BLaER1 (cell line): Measurements from ENCODE around the gene LRRC73.
A peak's percentile ranks its signal among the peaks of the same experiment; 100 is the strongest.

Experiments used
- H3K27ac ChIP-seq: shearing (Covaris generic); formaldehyde crosslinking; 2 replicates; pipeline ENCODE4 v1.8.1; 2022
- H3K27me3 ChIP-seq: shearing (Covaris generic); formaldehyde crosslinking; 2 replicates; pipeline ENCODE4 v1.8.1; 2022
- H3K36me3 ChIP-seq: shearing (Covaris generic); formaldehyde crosslinking; 2 replicates; pipeline ENCODE4 v1.8.1; 2022
- H3K4me1 ChIP-seq: shearing (Covaris generic); formaldehyde crosslinking; 2 replicates; pipeline ENCODE4 v1.8.1; 2022
- H3K4me2 ChIP-seq: shearing (Covaris generic); formaldehyde crosslinking; 2 replicates; pipeline ENCODE4 v1.8.1; 2022
- H3K4me3 ChIP-seq: shearing (Covaris generic); formaldehyde crosslinking; 2 replicates; pipeline ENCODE4 v1.8.1; 2022
- H3K9ac ChIP-seq: shearing (Covaris generic); formaldehyde crosslinking; 2 replicates; pipeline ENCODE4 v1.8.1; 2022
- H3K9me3 ChIP-seq: shearing (Covaris generic); formaldehyde crosslinking; 2 replicates; pipeline ENCODE4 v1.8.1; 2022
- H4K20me1 ChIP-seq: shearing (Covaris generic); formaldehyde crosslinking; 2 replicates; pipeline ENCODE4 v1.8.1; 2022
- Cebpa-rat ChIP-seq: shearing (Covaris generic); IDR thresholded peaks from 2 replicates; pipeline ENCODE4 v1.8.1; 2022

LRRC73 gene

DNA sequence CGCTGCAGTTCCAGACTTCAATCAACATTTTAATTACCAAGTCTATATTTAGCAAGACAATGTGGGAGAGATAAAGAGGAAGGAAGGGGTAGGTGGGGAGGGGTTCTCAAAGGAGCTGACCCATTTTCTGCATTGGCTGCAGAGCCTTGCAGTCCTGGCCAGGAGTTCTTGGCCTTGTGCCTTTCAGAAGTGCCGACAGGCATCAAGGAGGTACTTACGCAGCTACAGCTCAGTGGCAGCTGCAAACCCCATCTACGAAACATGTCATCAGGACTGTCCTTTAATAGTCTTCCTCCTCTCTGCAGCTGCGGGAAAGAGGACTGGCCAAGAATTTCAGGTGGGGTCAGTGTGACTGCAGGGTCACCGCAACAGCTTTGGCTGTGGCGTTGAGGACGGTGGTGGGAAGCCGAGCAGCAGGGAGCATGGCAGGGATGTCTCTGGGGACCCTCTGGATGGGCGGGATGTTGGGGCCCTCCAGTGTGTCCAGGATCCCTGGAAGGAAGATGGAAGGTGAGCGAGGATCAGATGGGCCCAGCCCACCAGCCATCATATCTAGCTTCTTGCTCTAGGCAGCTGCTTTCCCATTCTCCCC lies 1.8 kb upstream of the LRRC73 start:
- Histone ChIP-seq H3K27me3 (peaks cover 37% of the 10 kb centered on the region), H3K27ac (no peak overlapping the region), H3K4me3 (no peak overlapping the region), H3K4me1 (peaks cover 77% of the 10 kb centered on the region), H3K36me3 (peaks cover 54% of the 10 kb centered on the region), H3K9ac (peak overlapping the region; percentile 45), H3K4me2 (peak overlapping the region; percentile 77), H3K9me3 (no peaks in the 10 kb centered on the region), H4K20me1 (peaks cover 93% of the 10 kb centered on the region)
- no peak for TF ChIP-seq Cebpa-rat

DNA sequence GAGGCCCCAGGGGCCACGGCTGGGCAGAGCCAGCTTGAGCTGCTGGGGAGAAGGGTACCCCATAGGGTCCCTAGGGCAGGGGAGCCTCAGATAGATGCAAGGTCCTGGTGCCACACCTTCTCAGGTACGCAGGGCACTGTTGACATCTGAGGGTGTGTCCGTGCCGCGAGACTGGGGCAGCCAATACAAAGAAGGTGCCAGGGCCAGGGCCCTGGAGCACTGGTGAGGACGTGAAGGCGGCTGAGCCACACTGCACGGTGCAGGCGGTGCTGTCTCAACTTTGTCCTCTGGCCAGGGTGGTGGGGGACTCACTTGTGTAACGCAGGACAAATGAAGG lies 649 bp upstream of the LRRC73 start:
- TF ChIP-seq Cebpa-rat: no peak
- H4K20me1 ChIP-seq: peaks cover 96% of the 10 kb centered on the region
- no peak overlapping the region for H3K27ac ChIP-seq
- no peaks in the 10 kb centered on the region for H3K9me3 ChIP-seq
- H3K4me1 ChIP-seq: peaks cover 83% of the 10 kb centered on the region
- peak overlapping the region; percentile 72 for H3K4me3 ChIP-seq
- H3K4me2 ChIP-seq: peak overlapping the region; percentile 93
- H3K9ac ChIP-seq: no peak overlapping the region
- H3K27me3 ChIP-seq: peaks cover 38% of the 10 kb centered on the region
- peaks cover 59% of the 10 kb centered on the region for H3K36me3 ChIP-seq

DNA sequence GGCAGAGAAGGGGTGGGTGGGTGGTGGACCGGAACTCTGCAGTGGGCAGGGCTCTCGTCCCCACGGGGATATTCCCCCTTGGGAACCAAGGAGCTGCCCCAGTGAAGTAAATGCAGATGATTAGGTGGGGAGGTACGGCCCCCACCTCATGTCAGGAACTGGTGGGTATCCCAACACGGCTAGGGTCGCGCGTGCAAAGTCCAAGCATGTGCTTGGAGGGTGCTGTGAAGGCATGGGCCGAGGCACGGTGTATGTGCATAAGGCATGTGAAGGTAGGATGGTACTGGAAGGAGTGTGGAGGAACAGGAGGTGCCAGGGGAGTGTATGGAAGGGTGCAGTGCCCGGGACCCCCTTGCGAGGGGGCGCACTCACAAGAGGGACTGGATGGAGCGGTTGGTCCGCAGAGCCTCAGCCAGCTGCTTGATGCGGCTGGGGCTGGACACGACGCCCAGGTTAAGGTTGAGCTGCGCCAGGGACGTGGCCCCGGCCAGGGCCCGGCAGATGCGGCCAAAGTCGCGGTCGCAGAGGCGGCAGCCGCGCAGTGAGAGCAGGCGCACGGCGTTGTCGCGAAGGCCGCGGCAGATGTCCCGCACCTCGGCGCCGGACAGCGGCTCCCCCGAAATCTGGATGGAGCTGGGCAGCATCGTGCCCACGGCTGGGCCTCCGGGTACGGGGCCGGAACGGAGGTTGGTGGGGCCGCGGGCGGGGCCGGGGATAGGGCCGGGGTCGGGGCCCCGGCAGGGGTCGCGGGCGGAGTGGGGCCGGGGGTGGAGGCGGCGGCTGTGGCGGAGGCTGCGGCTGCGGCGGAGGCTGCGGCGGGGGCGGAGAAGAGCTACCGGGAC lies 783 bp downstream of the LRRC73 start:
- Histone ChIP-seq H3K4me3 (peak overlapping the region; percentile 72), H3K4me2 (peak overlapping the region; percentile 93), H3K9me3 (no peaks in the 10 kb centered on the region), H3K9ac (peak overlapping the region; percentile 69), H4K20me1 (peaks cover 87% of the 10 kb centered on the region), H3K27me3 (peaks cover 38% of the 10 kb centered on the region), H3K27ac (no peak overlapping the region), H3K4me1 (peaks cover 70% of the 10 kb centered on the region), H3K36me3 (peaks cover 59% of the 10 kb centered on the region)
- TF ChIP-seq Cebpa-rat: no peak

DNA sequence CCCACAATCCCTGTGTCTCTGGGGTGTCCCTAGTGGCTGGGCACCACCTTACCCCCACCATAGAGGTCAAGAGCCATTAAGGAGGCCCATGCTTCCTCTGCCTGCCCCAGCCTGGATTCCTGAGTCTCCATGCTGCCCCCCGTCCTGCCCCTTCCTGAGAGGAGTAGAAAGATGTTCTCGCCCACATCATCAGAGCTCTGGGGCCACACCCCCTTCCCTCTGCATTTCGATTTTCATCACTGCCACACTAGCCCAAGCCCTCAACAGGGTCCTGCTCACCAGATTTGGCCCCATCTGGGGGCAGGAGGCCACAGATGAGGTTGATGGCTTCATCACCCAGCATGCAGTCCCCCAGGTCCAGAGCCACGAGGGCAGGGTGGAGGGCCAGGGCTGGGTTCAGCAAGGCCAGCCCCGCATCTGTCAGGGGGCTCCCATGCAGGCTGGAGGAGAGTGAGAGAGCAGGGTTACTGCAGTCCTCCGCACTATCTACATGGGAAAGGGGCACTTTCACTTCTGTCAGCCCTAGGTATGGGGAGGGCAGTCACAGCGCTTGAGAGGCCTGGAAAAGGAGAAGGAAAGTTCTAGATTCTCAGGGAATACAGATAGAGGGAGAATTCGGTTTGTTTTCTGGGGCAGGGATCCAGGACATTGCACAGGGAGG lies 1.5 kb downstream of the LRRC73 start:
- Histone ChIP-seq H3K27ac (no peak overlapping the region), H3K9ac (no peak overlapping the region), H3K4me3 (no peak overlapping the region), H3K9me3 (no peaks in the 10 kb centered on the region), H4K20me1 (peaks cover 81% of the 10 kb centered on the region), H3K4me2 (peak overlapping the region; percentile 93), H3K27me3 (peaks cover 38% of the 10 kb centered on the region), H3K36me3 (peaks cover 59% of the 10 kb centered on the region), H3K4me1 (peaks cover 63% of the 10 kb centered on the region)
- TF ChIP-seq Cebpa-rat: no peak

DNA sequence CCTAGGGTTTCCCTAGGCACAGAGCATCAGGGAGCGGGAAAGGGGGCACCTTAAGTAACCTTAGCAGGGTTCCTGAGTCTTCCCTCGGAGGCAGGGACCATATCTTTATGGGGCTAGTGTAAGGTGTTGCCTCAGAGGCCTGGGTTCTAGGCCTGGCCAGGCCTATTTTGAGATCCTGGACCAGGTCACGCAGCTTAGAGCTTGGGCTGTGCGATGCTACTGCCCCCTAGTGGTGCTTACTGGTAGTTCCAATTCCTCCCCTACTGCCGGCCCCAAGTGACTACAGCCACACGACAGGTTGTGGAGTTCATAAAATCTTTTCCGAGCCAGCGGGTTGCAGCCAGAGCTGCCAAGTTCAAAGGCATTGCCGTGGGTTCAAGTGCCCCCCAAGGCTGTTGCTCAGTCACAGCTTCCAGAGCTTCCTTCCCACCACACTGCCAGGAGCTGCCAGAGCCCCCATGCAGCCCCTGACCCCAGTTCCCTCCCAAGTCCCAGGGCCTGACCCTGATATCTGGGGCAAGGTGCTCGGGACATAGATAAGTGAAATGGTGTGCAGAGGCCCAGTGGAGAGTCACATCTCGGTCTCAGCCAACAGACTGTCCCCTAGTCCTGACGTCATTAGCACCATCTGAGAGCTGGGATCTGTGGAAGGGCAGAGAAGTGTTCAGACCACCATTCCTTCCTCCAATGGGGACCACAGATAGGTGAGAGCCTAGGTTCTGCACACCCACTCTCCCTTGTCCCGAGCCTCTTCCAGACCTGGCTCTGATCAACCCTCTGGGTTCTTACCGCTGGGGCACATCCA lies 3.3 kb downstream of the LRRC73 start:
- H3K27ac ChIP-seq: no peak overlapping the region
- peaks cover 79% of the 10 kb centered on the region for H4K20me1 ChIP-seq
- TF ChIP-seq Cebpa-rat: no peak
- H3K36me3 ChIP-seq: peaks cover 59% of the 10 kb centered on the region
- no peak overlapping the region for H3K4me2 ChIP-seq
- no peak overlapping the region for H3K9ac ChIP-seq
- H3K4me1 ChIP-seq: peaks cover 46% of the 10 kb centered on the region
- no peak overlapping the region for H3K4me3 ChIP-seq
- no peaks in the 10 kb centered on the region for H3K9me3 ChIP-seq
- peaks cover 38% of the 10 kb centered on the region for H3K27me3 ChIP-seq

DNA sequence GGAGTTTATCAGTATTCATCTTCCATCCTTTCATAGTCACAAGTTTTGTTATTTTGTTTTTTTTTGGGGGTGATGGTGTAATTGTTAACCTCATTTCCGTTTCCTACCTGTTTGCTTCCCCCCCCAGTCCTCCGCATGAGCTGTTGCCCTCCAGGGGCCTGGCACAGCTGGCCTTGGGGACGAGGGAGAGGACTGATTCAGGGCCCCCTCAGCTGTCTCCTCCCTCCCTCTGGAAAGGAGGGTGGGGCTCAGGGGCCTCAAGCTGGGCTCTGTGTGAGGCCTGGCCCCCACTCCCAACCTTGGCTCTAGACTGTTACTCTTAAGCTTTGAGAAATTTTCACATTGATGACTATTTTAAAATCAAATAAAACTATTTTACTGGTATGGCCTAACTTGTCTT lies 4.0 kb downstream of the LRRC73 start:
- peaks cover 59% of the 10 kb centered on the region for H3K36me3 ChIP-seq
- H3K4me1 ChIP-seq: peaks cover 39% of the 10 kb centered on the region
- H4K20me1 ChIP-seq: peaks cover 74% of the 10 kb centered on the region
- no peaks in the 10 kb centered on the region for H3K9me3 ChIP-seq
- H3K27ac ChIP-seq: no peak overlapping the region
- H3K9ac ChIP-seq: no peak overlapping the region
- peaks cover 38% of the 10 kb centered on the region for H3K27me3 ChIP-seq
- no peak overlapping the region for H3K4me2 ChIP-seq
- TF ChIP-seq Cebpa-rat: no peak
- H3K4me3 ChIP-seq: no peak overlapping the region

DNA sequence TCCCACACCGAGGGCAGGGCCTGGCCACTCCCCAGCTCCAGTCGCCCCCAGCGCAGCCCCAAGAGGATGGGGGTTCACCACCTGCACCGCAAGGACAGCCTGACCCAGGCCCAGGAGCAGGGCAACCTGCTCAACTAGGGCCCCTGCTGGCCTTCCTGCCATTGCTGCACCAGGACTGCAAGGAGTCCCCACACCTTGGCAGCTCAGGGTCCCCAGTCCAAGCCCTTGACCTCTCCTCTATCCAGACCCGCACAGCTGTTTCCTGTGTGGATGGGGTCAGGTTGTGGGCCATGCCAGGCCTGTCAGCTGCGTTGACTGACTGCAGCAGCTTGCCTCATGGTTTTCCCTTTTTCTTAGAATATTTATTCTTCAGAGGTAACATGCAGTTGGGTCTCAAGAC lies 4.4 kb downstream of the LRRC73 start:
- Histone ChIP-seq H3K9ac (no peak overlapping the region), H3K4me3 (no peak overlapping the region), H3K36me3 (peaks cover 59% of the 10 kb centered on the region), H3K4me2 (no peak overlapping the region), H4K20me1 (peaks cover 74% of the 10 kb centered on the region), H3K27ac (no peak overlapping the region), H3K9me3 (no peaks in the 10 kb centered on the region), H3K4me1 (peaks cover 35% of the 10 kb centered on the region), H3K27me3 (peaks cover 38% of the 10 kb centered on the region)
- TF ChIP-seq Cebpa-rat: no peak

DNA sequence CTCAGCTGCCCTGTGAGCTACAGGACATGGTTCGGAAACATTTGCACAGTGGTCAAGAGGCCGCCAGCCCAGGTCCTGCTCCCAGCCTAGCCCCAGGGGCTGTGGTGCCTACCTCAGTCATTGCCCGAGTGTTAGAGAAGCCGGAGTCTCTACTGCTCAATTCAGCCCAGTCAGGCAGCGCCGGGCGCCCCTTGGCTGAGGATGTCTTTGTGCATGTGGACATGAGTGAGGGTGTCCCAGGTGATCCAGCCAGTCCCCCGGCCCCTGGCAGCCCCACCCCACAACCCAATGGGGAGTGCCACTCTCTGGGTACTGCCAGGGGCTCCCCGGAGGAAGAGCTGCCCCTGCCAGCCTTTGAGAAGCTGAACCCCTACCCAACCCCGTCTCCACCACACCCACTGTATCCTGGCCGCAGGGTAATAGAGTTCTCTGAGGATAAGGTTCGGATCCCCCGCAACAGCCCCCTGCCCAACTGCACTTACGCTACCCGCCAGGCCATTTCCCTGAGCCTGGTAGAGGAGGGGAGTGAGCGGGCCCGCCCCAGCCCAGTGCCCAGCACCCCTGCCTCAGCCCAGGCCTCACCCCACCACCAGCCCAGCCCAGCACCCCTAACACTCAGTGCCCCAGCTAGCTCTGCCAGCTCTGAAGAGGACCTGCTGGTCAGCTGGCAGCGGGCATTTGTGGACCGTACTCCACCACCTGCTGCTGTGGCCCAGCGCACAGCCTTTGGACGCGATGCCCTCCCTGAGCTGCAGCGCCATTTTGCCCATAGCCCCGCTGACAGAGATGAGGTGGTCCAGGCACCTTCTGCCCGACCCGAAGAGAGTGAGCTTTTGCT lies 5.2 kb downstream of the LRRC73 start:
- Histone ChIP-seq H3K36me3 (peaks cover 64% of the 10 kb centered on the region), H4K20me1 (peaks cover 67% of the 10 kb centered on the region), H3K27ac (no peak overlapping the region), H3K4me1 (peaks cover 30% of the 10 kb centered on the region), H3K4me2 (no peak overlapping the region), H3K27me3 (peaks cover 31% of the 10 kb centered on the region), H3K4me3 (no peak overlapping the region), H3K9ac (no peak overlapping the region), H3K9me3 (no peaks in the 10 kb centered on the region)
- TF ChIP-seq Cebpa-rat: no peak

DNA sequence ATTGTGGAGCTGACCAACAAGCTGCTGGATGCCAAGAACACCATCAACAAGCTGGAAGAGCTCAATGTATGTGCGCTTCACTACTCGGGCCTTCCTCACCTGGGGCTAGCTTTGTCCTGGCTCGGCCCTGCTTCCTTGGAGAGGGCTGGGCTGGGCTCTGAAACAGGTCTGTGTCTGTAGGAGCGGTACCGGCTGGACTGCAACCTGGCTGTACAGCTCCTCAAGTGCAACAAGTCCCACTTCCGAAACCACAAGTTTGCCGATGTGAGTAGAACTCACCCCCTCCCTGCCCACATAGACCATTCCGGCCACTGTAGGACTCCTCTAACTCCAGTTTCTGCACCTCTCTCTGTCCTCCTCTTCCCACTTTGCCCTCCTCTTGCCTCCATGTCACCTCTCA lies 6.7 kb downstream of the LRRC73 start:
- Histone ChIP-seq H3K4me3 (no peak overlapping the region), H3K4me2 (no peak overlapping the region), H3K27me3 (peaks cover 16% of the 10 kb centered on the region), H3K4me1 (peaks cover 17% of the 10 kb centered on the region), H3K9ac (no peak overlapping the region), H4K20me1 (peaks cover 60% of the 10 kb centered on the region), H3K9me3 (no peaks in the 10 kb centered on the region), H3K36me3 (peaks cover 79% of the 10 kb centered on the region), H3K27ac (no peak overlapping the region)
- TF ChIP-seq Cebpa-rat: no peak
